ENCODE data around the gene CNTN5. TPM values are rescaled to one million over a fixed set of nuclear protein-coding genes. Genes with fewer than 3 reads are reported as not detected.
A peak's percentile ranks its signal among the peaks of the same experiment; 100 is the strongest.

The CNTN5 gene
- total and polyA plus RNA-seq, 2 experiments from 2014 or later, result not detected

GRCh38 chr11:100105982-100106358, 1085.2 kb downstream of the CNTN5 start:
- H3K4me3 ChIP-seq, result no peak overlapping the region
- no peak overlapping the region for H3K27ac ChIP-seq
- H3K79me2 ChIP-seq (ENCODE audit: insufficient read depth), result no peaks in the 10 kb centered on the region
- no peaks in the 10 kb centered on the region for H3K9me2 ChIP-seq (ENCODE audit: insufficient read depth)
- no peak for DNase-seq
- no peak overlapping the region for H2AFZ ChIP-seq
- no peaks in the 10 kb centered on the region for H3K27me3 ChIP-seq (replicated peaks; ENCODE audit: insufficient read depth)
- WGBS, 2 experiments (ENCODE audit: low coverage in 1 of 2, low lambda C conversion rate in 2 of 2, missing lambda C conversion rate in 2 of 2), result 2 to 7% methylated on average over 3 of the region's 3 CpGs
- H3F3A ChIP-seq (ENCODE audit: insufficient read depth), result no peaks in the 10 kb centered on the region
- no peaks in the 10 kb centered on the region for H3K4me1 ChIP-seq (ENCODE audit: insufficient read depth)
- TF ChIP-seq EZH2phosphoT487 (IDR thresholded peaks at IDR 0.05; ENCODE audit: insufficient read depth, low read depth) (no peak), EZH2 (IDR thresholded peaks at IDR 0.05; ENCODE audit: insufficient read depth, poor library complexity, severe bottlenecking) (no peak)
- no peaks in the 10 kb centered on the region for H4K20me1 ChIP-seq (ENCODE audit: insufficient read depth)
- H3K36me3 ChIP-seq (ENCODE audit: low read depth), result no peaks in the 10 kb centered on the region
- no peak overlapping the region for H3K4me2 ChIP-seq (ENCODE audit: unreplicated experiment)
- in situ Hi-C loops (cut with MboI), result no loop called here
- peaks cover 5% of the 10 kb centered on the region for H3K9me3 ChIP-seq (ENCODE audit: low read depth)
- H3K9ac ChIP-seq, result no peak overlapping the region

GRCh38 chr11:100119176-100119575, 1098.4 kb downstream of the CNTN5 start:
- Histone ChIP-seq H3K9me2 (ENCODE audit: insufficient read depth) (no peaks in the 10 kb centered on the region), H3K9ac (no peak overlapping the region), H3K4me1 (ENCODE audit: insufficient read depth) (no peaks in the 10 kb centered on the region), H3K9me3 (ENCODE audit: low read depth) (no peaks in the 10 kb centered on the region), H3K36me3 (ENCODE audit: low read depth) (no peaks in the 10 kb centered on the region), H2AFZ (no peak overlapping the region), H3K4me3 (no peak overlapping the region), H3K27me3 (replicated peaks; ENCODE audit: insufficient read depth) (no peaks in the 10 kb centered on the region), H3K27ac (no peak overlapping the region), H3F3A (ENCODE audit: insufficient read depth) (no peaks in the 10 kb centered on the region), H4K20me1 (ENCODE audit: insufficient read depth) (no peaks in the 10 kb centered on the region), H3K4me2 (ENCODE audit: unreplicated experiment) (no peak overlapping the region), H3K79me2 (ENCODE audit: insufficient read depth) (no peaks in the 10 kb centered on the region)
- DNase-seq, result no peak
- WGBS, 2 experiments (ENCODE audit: low coverage in 1 of 2, low lambda C conversion rate in 2 of 2, missing lambda C conversion rate in 2 of 2), result 0 to 3% methylated on average over 1 of the region's 1 CpG
- in situ Hi-C loops (cut with MboI), result no loop called here
- TF ChIP-seq EZH2 (IDR thresholded peaks at IDR 0.05; ENCODE audit: insufficient read depth, poor library complexity, severe bottlenecking) (no peak), EZH2phosphoT487 (IDR thresholded peaks at IDR 0.05; ENCODE audit: insufficient read depth, low read depth) (no peak)

- in situ Hi-C loops (cut with MboI), result no loop called here
- Histone ChIP-seq H3K4me2 (ENCODE audit: unreplicated experiment) (no peak overlapping the region), H3K4me1 (ENCODE audit: insufficient read depth) (no peaks in the 10 kb centered on the region), H3K4me3 (no peak overlapping the region), H3K36me3 (ENCODE audit: low read depth) (no peaks in the 10 kb centered on the region), H3K27ac (no peak overlapping the region), H3K9me3 (ENCODE audit: low read depth) (no peaks in the 10 kb centered on the region), H3K27me3 (replicated peaks; ENCODE audit: insufficient read depth) (no peaks in the 10 kb centered on the region), H3K79me2 (ENCODE audit: insufficient read depth) (no peaks in the 10 kb centered on the region), H3K9me2 (ENCODE audit: insufficient read depth) (no peaks in the 10 kb centered on the region), H3F3A (ENCODE audit: insufficient read depth) (no peaks in the 10 kb centered on the region), H4K20me1 (ENCODE audit: insufficient read depth) (no peaks in the 10 kb centered on the region), H3K9ac (no peak overlapping the region), H2AFZ (no peak overlapping the region)
- 24 to 38% methylated on average over 2 of the region's 2 CpGs for WGBS, 2 experiments (ENCODE audit: low coverage in 1 of 2, low lambda C conversion rate in 2 of 2, missing lambda C conversion rate in 2 of 2)
- TF ChIP-seq EZH2phosphoT487 (IDR thresholded peaks at IDR 0.05; ENCODE audit: insufficient read depth, low read depth), result no peak
- TF ChIP-seq EZH2 (IDR thresholded peaks at IDR 0.05; ENCODE audit: insufficient read depth, poor library complexity, severe bottlenecking), result no peak
- DNase-seq, result no peak
Observed at GRCh38 chr11:100133114-100133513, 1112.4 kb downstream of the CNTN5 start.

- H3K4me1 ChIP-seq (ENCODE audit: insufficient read depth), result no peaks in the 10 kb centered on the region
Observed at GRCh38 chr11:100141201-100141600, 1120.5 kb downstream of the CNTN5 start.

GRCh38 chr11:100151944-100152343, 1131.2 kb downstream of the CNTN5 start:
- Histone ChIP-seq H3K36me3 (ENCODE audit: low read depth) (no peaks in the 10 kb centered on the region), H3K9ac (no peak overlapping the region), H3K4me1 (ENCODE audit: insufficient read depth) (no peaks in the 10 kb centered on the region), H3K9me2 (ENCODE audit: insufficient read depth) (no peaks in the 10 kb centered on the region), H3K4me2 (ENCODE audit: unreplicated experiment) (no peak overlapping the region), H2AFZ (no peak overlapping the region), H3K4me3 (no peak overlapping the region), H3K27me3 (replicated peaks; ENCODE audit: insufficient read depth) (no peaks in the 10 kb centered on the region), H3K79me2 (ENCODE audit: insufficient read depth) (no peaks in the 10 kb centered on the region), H3F3A (ENCODE audit: insufficient read depth) (no peaks in the 10 kb centered on the region), H4K20me1 (ENCODE audit: insufficient read depth) (no peaks in the 10 kb centered on the region), H3K9me3 (ENCODE audit: low read depth) (peaks cover under 1% of the 10 kb centered on the region), H3K27ac (no peak overlapping the region)
- DNase-seq, result peak; percentile 2
- in situ Hi-C loops (cut with MboI), result no loop called here
- WGBS, 2 experiments (ENCODE audit: low coverage in 1 of 2, low lambda C conversion rate in 2 of 2, missing lambda C conversion rate in 2 of 2), result 1 to 3% methylated on average over 6 of the region's 6 CpGs
- TF ChIP-seq EZH2 (IDR thresholded peaks at IDR 0.05; ENCODE audit: insufficient read depth, poor library complexity, severe bottlenecking), result no peak
- TF ChIP-seq EZH2phosphoT487 (IDR thresholded peaks at IDR 0.05; ENCODE audit: insufficient read depth, low read depth), result no peak

More at GRCh38 chr11:100141201-100141600, 1120.5 kb downstream of the CNTN5 start:
- in situ Hi-C loops (cut with MboI), result no loop called here
- Histone ChIP-seq H3K27me3 (replicated peaks; ENCODE audit: insufficient read depth) (no peaks in the 10 kb centered on the region), H3K4me3 (no peak overlapping the region), H4K20me1 (ENCODE audit: insufficient read depth) (no peaks in the 10 kb centered on the region), H3F3A (ENCODE audit: insufficient read depth) (no peaks in the 10 kb centered on the region), H3K36me3 (ENCODE audit: low read depth) (no peaks in the 10 kb centered on the region), H3K9me3 (ENCODE audit: low read depth) (no peaks in the 10 kb centered on the region), H3K4me2 (ENCODE audit: unreplicated experiment) (no peak overlapping the region), H3K79me2 (ENCODE audit: insufficient read depth) (no peaks in the 10 kb centered on the region), H3K9ac (no peak overlapping the region), H3K27ac (no peak overlapping the region), H3K9me2 (ENCODE audit: insufficient read depth) (no peaks in the 10 kb centered on the region), H2AFZ (no peak overlapping the region)
- WGBS, 2 experiments (ENCODE audit: low coverage in 1 of 2, low lambda C conversion rate in 2 of 2, missing lambda C conversion rate in 2 of 2), result 0% methylated on average over 3 of the region's 3 CpGs
- no peak for DNase-seq
- TF ChIP-seq EZH2phosphoT487 (IDR thresholded peaks at IDR 0.05; ENCODE audit: insufficient read depth, low read depth), result no peak
- no peak for TF ChIP-seq EZH2 (IDR thresholded peaks at IDR 0.05; ENCODE audit: insufficient read depth, poor library complexity, severe bottlenecking)

Measured in GM23248 (cell line).